Erythroblast (primary cell): ENCODE results near the gene C1QA.

Experiments used
- GATA1 ChIP-seq: IDR thresholded peaks from 2 replicates; pipeline ENCODE4 v1.6.1; 2011; ENCODE audit warnings: low read depth, mild to moderate bottlenecking, control low read depth, low read length, moderate library complexity
- POLR2A ChIP-seq: IDR thresholded peaks from 2 replicates; pipeline ENCODE4 v1.6.1; 2011; ENCODE audit warnings: mild to moderate bottlenecking, low read length

DNA sequence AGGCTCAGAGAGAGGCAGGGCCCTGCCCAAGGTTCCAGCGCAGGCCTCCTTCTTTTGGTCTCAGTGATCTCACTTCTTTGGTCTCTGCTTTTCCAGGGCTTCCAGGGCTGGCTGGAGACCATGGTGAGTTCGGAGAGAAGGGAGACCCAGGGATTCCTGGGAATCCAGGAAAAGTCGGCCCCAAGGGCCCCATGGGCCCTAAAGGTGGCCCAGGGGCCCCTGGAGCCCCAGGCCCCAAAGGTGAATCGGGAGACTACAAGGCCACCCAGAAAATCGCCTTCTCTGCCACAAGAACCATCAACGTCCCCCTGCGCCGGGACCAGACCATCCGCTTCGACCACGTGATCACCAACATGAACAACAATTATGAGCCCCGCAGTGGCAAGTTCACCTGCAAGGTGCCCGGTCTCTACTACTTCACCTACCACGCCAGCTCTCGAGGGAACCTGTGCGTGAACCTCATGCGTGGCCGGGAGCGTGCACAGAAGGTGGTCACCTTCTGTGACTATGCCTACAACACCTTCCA is 24.4 kb downstream of the C1QA start:
- TF ChIP-seq POLR2A (no peak), GATA1 (no peak)
